Testis (tissue), 3 donors: ENCODE data around the gene TTBK2. TPM values are rescaled to one million over a fixed set of nuclear protein-coding genes. Genes with fewer than 3 reads are reported as not detected.

Experiments used
- DNase-seq: peaks from one replicate; pipeline ENCODE4 v3.0.0-alpha.2; 2019
- H3K27ac ChIP-seq, 2 donors: fragments of 200-600 bp; sonication (generic); one replicate each; pipeline ENCODE4 v1.5.1; 2019
- H3K27me3 ChIP-seq: fragments of 200-600 bp; sonication (generic); one replicate; pipeline ENCODE4 v1.5.1; 2019
- H3K36me3 ChIP-seq: fragments of 200-600 bp; sonication (generic); one replicate; pipeline ENCODE4 v1.5.1; 2017; ENCODE audit warnings: low read depth; ENCODE audit errors: missing control alignments
- H3K4me1 ChIP-seq: fragments of 200-600 bp; sonication (generic); one replicate; pipeline ENCODE4 v1.5.1; 2019
- H3K4me3 ChIP-seq, 2 donors: fragments of 200-600 bp; sonication (generic); one replicate each; pipeline ENCODE4 v1.5.1; 2017 to 2019
- H3K9me3 ChIP-seq: fragments of 200-600 bp; sonication (generic); one replicate; pipeline ENCODE4 v1.5.1; 2017
- CTCF ChIP-seq, 3 experiments: fragments of 450-650 bp in 2 of 3; fragments of 200-600 bp in 1 of 3; sonication (generic) in 1 of 3; IDR thresholded peaks; one replicate each; pipeline ENCODE4 v1.5.1; 2016 to 2019; ENCODE audit warnings: antibody characterized with exemption in 3 of 3, mild to moderate bottlenecking in 2 of 3, moderate library complexity in 1 of 3
- POLR2A ChIP-seq: fragments of 450-650 bp; IDR thresholded peaks from one replicate; pipeline ENCODE4 v1.6.1; 2017; ENCODE audit warnings: antibody characterized with exemption, mild to moderate bottlenecking, moderate library complexity
- WGBS, 2 donors: methylation state at CpG; one replicate each; pipeline ENCODE4 v1.1.5; 2018; 5-methylcytosine and 5-hydroxymethylcytosine counted together
- intact Hi-C: fragments of 100-400 bp; cut with DNase I; formaldehyde crosslinking; loops from one replicate; pipeline ENCODE4 v1.15.1; 2023; ENCODE audit warnings: low total_unique reads
- polyA plus RNA-seq: library from polyadenylated mRNA; stranded (reverse); fragments of 350-450 nt; fragmentation: Illumina TruSeq; extraction: RNeasy Lipid Tissue Mini Kit (QIAGEN cat#74804); gene quantifications from one replicate; pipeline ENCODE4 v1.2.3, GENCODE V29; 2014; ENCODE audit warnings: low read depth, low replicate concordance; ENCODE audit not compliant: insufficient read depth
- total RNA-seq, 2 donors: library from RNA; depleted of rRNA; stranded (reverse); fragments of >200 nt; gene quantifications; one replicate each; pipeline ENCODE4 v1.2.3, GENCODE V29; 2016

The TTBK2 gene
- total and polyA plus RNA-seq, 3 donors from 2014 or later = 37.0 to 80.8 (median 53.7) TPM

- H3K4me1 ChIP-seq = no peaks in the 10 kb centered on the region
- H3K27me3 ChIP-seq = no peaks in the 10 kb centered on the region
- no peaks in the 10 kb centered on the region for H3K9me3 ChIP-seq
- no peak overlapping the region for H3K27ac ChIP-seq
- WGBS, 2 donors = 83 to 85% methylated on average over 1 of the region's 1 CpG
- TF ChIP-seq CTCF (IDR thresholded peaks at IDR 0.05) (no peak), POLR2A (no peak)
- no peaks in the 10 kb centered on the region for H3K36me3 ChIP-seq
- intact Hi-C loops = no loop called here
- DNase-seq = no peak
- H3K4me3 ChIP-seq = no peak overlapping the region
Measured at GRCh38 chr15:42940527-42940926, 19.9 kb upstream of the TTBK2 start.

GRCh38 chr15:42939841-42940240 lies 19.3 kb upstream of the TTBK2 start:
- intact Hi-C loops = no loop called here
- no peaks in the 10 kb centered on the region for H3K27me3 ChIP-seq
- no peaks in the 10 kb centered on the region for H3K9me3 ChIP-seq
- H3K4me1 ChIP-seq = no peaks in the 10 kb centered on the region
- DNase-seq = no peak
- H3K4me3 ChIP-seq = no peak overlapping the region
- WGBS, 2 donors = 93% methylated on average over 7 to 8 of the region's 8 CpGs
- TF ChIP-seq CTCF (IDR thresholded peaks at IDR 0.05) (no peak), POLR2A (no peak)
- H3K36me3 ChIP-seq = no peaks in the 10 kb centered on the region
- H3K27ac ChIP-seq = no peak overlapping the region

DNA sequence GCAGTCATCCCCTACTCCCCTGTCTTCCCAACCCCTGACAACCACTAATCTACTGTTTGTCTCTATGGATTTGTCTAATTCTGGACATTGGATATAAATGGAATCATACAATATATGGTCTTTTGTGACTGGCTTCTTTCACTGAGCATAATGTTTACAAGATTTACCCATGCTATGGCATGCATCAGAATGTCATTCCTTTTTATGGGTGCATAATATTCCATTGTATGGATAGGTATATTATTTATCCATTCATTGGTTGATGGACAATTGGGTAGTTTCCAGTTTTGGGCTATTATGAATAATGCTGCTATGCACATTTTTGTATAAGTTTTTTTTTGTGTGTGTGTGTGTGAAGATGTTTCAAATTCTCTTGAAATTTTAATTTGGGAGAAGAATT lies 16.6 kb upstream of the TTBK2 start:
- no peaks in the 10 kb centered on the region for H3K27me3 ChIP-seq
- intact Hi-C loops = no loop called here
- no peak overlapping the region for H3K27ac ChIP-seq
- H3K4me3 ChIP-seq = no peak overlapping the region
- H3K4me1 ChIP-seq = no peaks in the 10 kb centered on the region
- H3K36me3 ChIP-seq = no peaks in the 10 kb centered on the region
- DNase-seq = no peak
- no peaks in the 10 kb centered on the region for H3K9me3 ChIP-seq
- no peak for TF ChIP-seq POLR2A
- TF ChIP-seq CTCF (IDR thresholded peaks at IDR 0.05) = no peak

- TF ChIP-seq POLR2A (no peak), CTCF (IDR thresholded peaks at IDR 0.05) (no peak)
- no peak overlapping the region for H3K4me3 ChIP-seq
- no peaks in the 10 kb centered on the region for H3K27me3 ChIP-seq
- no peaks in the 10 kb centered on the region for H3K36me3 ChIP-seq
- no peak for DNase-seq
- 66 to 78% methylated on average over 7 of the region's 7 CpGs for WGBS, 2 donors
- H3K4me1 ChIP-seq = peaks cover 3% of the 10 kb centered on the region
- no peaks in the 10 kb centered on the region for H3K9me3 ChIP-seq
- intact Hi-C loops = no loop called here
- H3K27ac ChIP-seq = no peak overlapping the region
Measured at GRCh38 chr15:42933886-42934667, 13.5 kb upstream of the TTBK2 start.
